Glutamatergic neuron (in vitro differentiated cells): ENCODE data around the gene GALNT7. TPM values are rescaled to one million over a fixed set of nuclear protein-coding genes. Genes with fewer than 3 reads are reported as not detected.

Experiments used
- DNase-seq: peaks from one replicate; pipeline ENCODE4 v3.0.0; 2022
- H3K27ac Mint-ChIP-seq: one replicate; pipeline ENCODE4 v1.8.0; 2020; ENCODE audit warnings: mild to moderate bottlenecking, mixed read lengths, inconsistent platforms; ENCODE audit not compliant: unreplicated experiment
- H3K27me3 Mint-ChIP-seq: one replicate; pipeline ENCODE4 v1.8.0; 2020; ENCODE audit warnings: mild to moderate bottlenecking, moderate library complexity, mixed read lengths, inconsistent platforms; ENCODE audit not compliant: unreplicated experiment
- H3K36me3 Mint-ChIP-seq: one replicate; pipeline ENCODE4 v1.8.0; 2020; ENCODE audit warnings: mild to moderate bottlenecking, mixed read lengths, inconsistent platforms; ENCODE audit not compliant: unreplicated experiment
- H3K4me1 Mint-ChIP-seq: one replicate; pipeline ENCODE4 v1.8.0; 2020; ENCODE audit warnings: mild to moderate bottlenecking, low read depth, mixed read lengths, inconsistent platforms; ENCODE audit not compliant: unreplicated experiment
- H3K4me3 Mint-ChIP-seq: one replicate; pipeline ENCODE4 v1.8.0; 2020; ENCODE audit warnings: mild to moderate bottlenecking, mixed read lengths, inconsistent platforms; ENCODE audit not compliant: unreplicated experiment
- H3K9me3 Mint-ChIP-seq: one replicate; pipeline ENCODE4 v1.8.0; 2020; ENCODE audit warnings: mild to moderate bottlenecking, moderate library complexity, mixed read lengths, inconsistent platforms; ENCODE audit not compliant: unreplicated experiment
- total RNA-seq: library from RNA; stranded (reverse); fragmentation: NEBNext Ultra II Directional; extraction: Animal tissue kit (Norgen Biotek cat#: 25700); gene quantifications from one replicate; pipeline ENCODE4 v1.2.1, GENCODE V29; 2021; ENCODE audit not compliant: unreplicated experiment
- TF ChIP-seq, protein P1 (sequence below): fragments of 200-600 bp; sonication (generic); IDR thresholded peaks from one replicate; pipeline ENCODE4 v1.5.0; 2021; ENCODE audit not compliant: partially characterized antibody, unreplicated experiment

The GALNT7 gene
- total RNA-seq, 1 donor from 2014 or later: 17.9 TPM

DNA sequence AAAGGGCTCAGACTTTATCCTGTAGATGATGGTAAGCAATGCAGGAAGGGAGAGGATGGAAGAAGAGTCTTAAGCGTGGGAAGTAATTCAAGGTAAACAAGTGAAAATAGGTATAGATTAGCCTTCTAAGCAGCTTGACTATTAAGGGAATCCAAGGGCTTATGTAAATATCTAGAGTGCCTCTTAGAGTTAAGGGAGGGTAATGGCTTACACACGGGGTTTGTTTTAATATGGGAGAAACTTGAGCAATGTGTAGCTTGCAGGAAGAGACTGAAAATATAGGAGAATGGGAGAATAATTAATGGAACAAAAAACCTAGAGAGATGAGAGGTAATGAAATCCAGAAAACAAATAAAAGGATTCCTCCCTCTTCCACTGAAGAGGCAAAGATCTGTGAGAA lies 189.3 kb downstream of the GALNT7 start:
- no peaks in the 10 kb centered on the region for H3K27me3 Mint-ChIP-seq
- H3K4me3 Mint-ChIP-seq: no peak overlapping the region
- no peak overlapping the region for H3K27ac Mint-ChIP-seq
- H3K9me3 Mint-ChIP-seq: no peaks in the 10 kb centered on the region
- DNase-seq: no peak
- TF ChIP-seq, protein P1, sequence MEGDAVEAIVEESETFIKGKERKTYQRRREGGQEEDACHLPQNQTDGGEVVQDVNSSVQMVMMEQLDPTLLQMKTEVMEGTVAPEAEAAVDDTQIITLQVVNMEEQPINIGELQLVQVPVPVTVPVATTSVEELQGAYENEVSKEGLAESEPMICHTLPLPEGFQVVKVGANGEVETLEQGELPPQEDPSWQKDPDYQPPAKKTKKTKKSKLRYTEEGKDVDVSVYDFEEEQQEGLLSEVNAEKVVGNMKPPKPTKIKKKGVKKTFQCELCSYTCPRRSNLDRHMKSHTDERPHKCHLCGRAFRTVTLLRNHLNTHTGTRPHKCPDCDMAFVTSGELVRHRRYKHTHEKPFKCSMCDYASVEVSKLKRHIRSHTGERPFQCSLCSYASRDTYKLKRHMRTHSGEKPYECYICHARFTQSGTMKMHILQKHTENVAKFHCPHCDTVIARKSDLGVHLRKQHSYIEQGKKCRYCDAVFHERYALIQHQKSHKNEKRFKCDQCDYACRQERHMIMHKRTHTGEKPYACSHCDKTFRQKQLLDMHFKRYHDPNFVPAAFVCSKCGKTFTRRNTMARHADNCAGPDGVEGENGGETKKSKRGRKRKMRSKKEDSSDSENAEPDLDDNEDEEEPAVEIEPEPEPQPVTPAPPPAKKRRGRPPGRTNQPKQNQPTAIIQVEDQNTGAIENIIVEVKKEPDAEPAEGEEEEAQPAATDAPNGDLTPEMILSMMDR: no peak
- no peaks in the 10 kb centered on the region for H3K4me1 Mint-ChIP-seq
- no peaks in the 10 kb centered on the region for H3K36me3 Mint-ChIP-seq

DNA sequence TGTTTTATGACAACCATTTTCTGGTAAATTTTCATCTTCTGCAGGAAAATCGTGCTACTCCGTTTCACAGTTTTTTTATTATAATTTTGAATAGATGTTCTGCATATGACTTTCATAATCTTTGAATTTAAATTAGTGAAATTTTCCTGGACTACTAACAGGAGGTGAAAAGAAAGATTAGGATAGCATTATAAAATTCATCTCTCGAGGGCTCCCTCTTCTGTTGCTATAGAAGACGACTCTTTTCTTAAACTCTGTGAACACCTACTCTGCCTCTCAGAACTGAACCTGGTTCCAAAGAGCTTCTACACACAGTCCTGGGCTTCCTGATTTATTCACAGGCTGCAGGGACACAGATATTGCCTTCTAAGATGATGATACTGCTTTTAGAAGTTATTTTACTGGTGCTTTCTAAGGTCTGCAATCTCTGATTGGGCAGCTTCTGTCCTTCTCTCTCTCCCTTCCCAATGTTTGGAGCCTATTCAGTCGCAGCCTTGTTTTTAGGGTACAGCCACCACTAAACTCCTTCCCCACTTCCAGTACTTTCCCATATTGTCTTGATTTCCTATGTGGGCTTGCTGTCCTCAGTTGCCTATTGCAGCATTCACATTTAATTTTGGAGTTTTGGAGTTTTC lies 192.1 kb downstream of the GALNT7 start:
- Mint-ChIP-seq H3K4me1 (no peaks in the 10 kb centered on the region), H3K27me3 (no peaks in the 10 kb centered on the region), H3K36me3 (no peaks in the 10 kb centered on the region), H3K4me3 (no peak overlapping the region), H3K9me3 (no peaks in the 10 kb centered on the region), H3K27ac (no peak overlapping the region)
- DNase-seq: no peak
- TF ChIP-seq, protein P1: no peak

DNA sequence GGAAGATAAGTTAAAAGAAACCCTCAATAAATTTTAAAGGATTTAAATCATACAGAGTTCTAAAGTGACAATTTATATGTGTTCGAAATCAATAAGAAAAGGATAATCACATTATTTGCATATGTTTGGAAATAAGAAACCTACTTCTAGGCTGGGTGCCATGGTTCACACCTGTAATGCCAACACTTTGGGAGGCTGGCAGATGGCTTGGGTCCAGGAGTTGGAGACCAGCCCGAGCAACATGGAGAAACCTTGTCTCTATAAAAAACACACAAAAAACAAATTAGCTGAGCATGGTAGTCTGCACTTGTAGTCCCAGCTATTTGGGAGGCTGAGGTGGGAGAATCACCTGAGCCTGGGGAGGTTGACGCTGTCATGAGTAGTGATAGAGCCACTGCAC lies 194.1 kb downstream of the GALNT7 start:
- Mint-ChIP-seq H3K4me1 (no peaks in the 10 kb centered on the region), H3K4me3 (no peak overlapping the region), H3K9me3 (no peaks in the 10 kb centered on the region), H3K27me3 (no peaks in the 10 kb centered on the region), H3K27ac (no peak overlapping the region), H3K36me3 (no peaks in the 10 kb centered on the region)
- DNase-seq: no peak
- TF ChIP-seq, protein P1: no peak

DNA sequence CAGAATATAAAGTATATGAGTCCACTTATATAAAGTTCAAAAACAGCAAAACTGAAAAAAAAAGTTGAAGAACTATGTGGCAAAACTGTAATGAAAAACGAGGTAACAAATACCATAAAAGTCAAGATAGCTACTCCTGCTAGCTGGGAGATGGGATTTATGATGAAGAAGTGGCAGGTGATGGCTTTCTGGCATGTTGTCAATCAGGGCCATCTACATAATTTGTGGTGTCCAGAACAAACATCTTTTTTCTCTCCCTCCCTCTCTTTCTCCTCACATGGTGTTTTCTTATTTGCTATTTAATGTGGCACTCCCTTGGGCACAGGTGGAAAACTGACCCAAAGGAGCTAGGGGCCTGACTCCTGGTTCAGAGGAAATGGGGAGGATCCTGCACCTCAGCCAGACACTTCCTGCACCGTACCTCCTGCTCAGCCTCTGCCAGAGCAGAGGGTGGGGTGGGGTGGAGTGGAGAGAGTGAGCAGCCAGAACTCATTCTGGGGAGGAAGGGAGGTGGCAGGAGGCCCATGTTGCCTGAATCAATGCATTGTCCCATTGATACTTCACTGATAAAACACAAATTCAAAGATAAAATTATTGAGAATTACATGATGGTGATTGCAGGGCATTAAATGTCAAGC lies 196.9 kb downstream of the GALNT7 start:
- H3K4me3 Mint-ChIP-seq: no peak overlapping the region
- no peak overlapping the region for H3K27ac Mint-ChIP-seq
- H3K4me1 Mint-ChIP-seq: no peaks in the 10 kb centered on the region
- TF ChIP-seq, protein P1: no peak
- no peaks in the 10 kb centered on the region for H3K36me3 Mint-ChIP-seq
- peaks cover 3% of the 10 kb centered on the region for H3K27me3 Mint-ChIP-seq
- DNase-seq: no peak
- H3K9me3 Mint-ChIP-seq: peaks cover 11% of the 10 kb centered on the region

DNA sequence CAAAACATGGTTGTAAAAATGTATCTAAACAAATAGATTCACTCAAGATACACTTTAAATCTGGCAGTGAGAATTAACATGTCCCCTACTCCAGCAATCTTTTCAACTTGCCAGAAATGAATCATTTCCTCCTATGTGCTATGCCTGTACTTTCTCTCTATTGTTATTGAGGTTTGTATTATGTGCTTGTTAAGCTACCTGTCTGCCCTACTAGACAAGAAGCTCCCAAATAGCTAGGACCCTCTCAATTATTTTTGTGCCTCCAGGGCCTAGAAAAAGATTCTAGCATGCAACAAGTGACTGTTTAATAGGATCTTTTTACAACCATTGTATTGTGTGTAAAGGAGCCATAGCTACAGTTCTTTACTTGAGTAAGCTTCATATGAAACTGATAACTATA lies 198.7 kb downstream of the GALNT7 start:
- H3K36me3 Mint-ChIP-seq: no peaks in the 10 kb centered on the region
- TF ChIP-seq, protein P1: no peak
- H3K9me3 Mint-ChIP-seq: peaks cover 21% of the 10 kb centered on the region
- no peak overlapping the region for H3K4me3 Mint-ChIP-seq
- peaks cover 8% of the 10 kb centered on the region for H3K27me3 Mint-ChIP-seq
- H3K27ac Mint-ChIP-seq: no peak overlapping the region
- H3K4me1 Mint-ChIP-seq: no peaks in the 10 kb centered on the region
- DNase-seq: no peak
